Calu3 (cell line): ENCODE results near the gene DCAKD. TPM values are rescaled to one million over a fixed set of nuclear protein-coding genes. Genes with fewer than 3 reads are reported as not detected.

Experiments used
- BruUV-seq: library from RNA; stranded (reverse); fragments of 400-500 nt; replicated peaks from 2 replicates; lab custom pipeline; 2021; lab: Mats Ljungman, UMichigan
- CTCF ChIA-PET: fragments of 300-600 bp; sonication (Branson Sonifier 250); formaldehyde crosslinking; loops from one replicate; lab custom pipeline; 2022; ENCODE audit warnings: antibody characterized with exemption; lab: Charles Lee
- DNase-seq: peaks from one replicate; pipeline ENCODE4 v3.0.0; 2022
- H3K27ac Mint-ChIP-seq: one replicate; pipeline ENCODE4 v1.8.0; 2022; ENCODE audit warnings: mixed read lengths; ENCODE audit not compliant: unreplicated experiment
- H3K27me3 Mint-ChIP-seq: one replicate; pipeline ENCODE4 v1.8.0; 2022; ENCODE audit warnings: mixed read lengths; ENCODE audit not compliant: unreplicated experiment
- H3K36me3 Mint-ChIP-seq: one replicate; pipeline ENCODE4 v1.8.0; 2022; ENCODE audit warnings: mild to moderate bottlenecking, moderate library complexity, mixed read lengths; ENCODE audit not compliant: insufficient read depth, unreplicated experiment
- H3K4me1 Mint-ChIP-seq: one replicate; pipeline ENCODE4 v1.8.0; 2022; ENCODE audit warnings: mild to moderate bottlenecking, low read depth, mixed read lengths; ENCODE audit not compliant: unreplicated experiment
- H3K4me3 Mint-ChIP-seq: one replicate; pipeline ENCODE4 v1.8.0; 2022; ENCODE audit warnings: mild to moderate bottlenecking, low read depth, moderate library complexity, mixed read lengths; ENCODE audit not compliant: unreplicated experiment
- H3K9me3 Mint-ChIP-seq: one replicate; pipeline ENCODE4 v1.8.0; 2022; ENCODE audit warnings: low read depth, mixed read lengths; ENCODE audit not compliant: unreplicated experiment
- CTCF ChIP-seq: fragments of 200-600 bp; IDR thresholded peaks from one replicate; pipeline ENCODE4 v1.8.0; 2022; ENCODE audit warnings: antibody characterized with exemption; ENCODE audit not compliant: unreplicated experiment
- intact Hi-C: fragments of 100-400 bp; cut with micrococcal nuclease; formaldehyde crosslinking; loops from one replicate; pipeline ENCODE4 v1.10.0; 2022; ENCODE audit not compliant: unreplicated experiment
- total RNA-seq: library from RNA; stranded (reverse); gene quantifications from 2 replicates; pipeline ENCODE4 v1.2.3, GENCODE V29; 2022

Gene DCAKD
- total RNA-seq, 1 experiment from 2014 or later: 20.5 TPM

GRCh38 chr17:45048795-45049563, 2.5 kb downstream of the DCAKD start:
- CTCF ChIA-PET: interaction anchor here (0.6 to 1.6 kb wide), 7 partner anchors 9 to 269 kb away, joined by 3 to 7 read pairs (median 5); partner anchors contain the start of gene NMT1
- no peak for DNase-seq
- Mint-ChIP-seq H3K27ac (peak overlapping the region; percentile 36), H3K36me3 (peaks cover 36% of the 10 kb centered on the region), H3K4me3 (no peak overlapping the region), H3K9me3 (no peaks in the 10 kb centered on the region), H3K4me1 (peaks cover 12% of the 10 kb centered on the region), H3K27me3 (no peaks in the 10 kb centered on the region)
- no TSS peak for BruUV-seq
- intact Hi-C loops: no loop called here
- no peak for TF ChIP-seq CTCF

GRCh38 chr17:45046537-45047125, 4.8 kb downstream of the DCAKD start:
- CTCF ChIA-PET: interaction anchor here (0.7 to 1.1 kb wide), 3 partner anchors 14 to 26 kb away, joined by 3 to 4 read pairs (median 3); partner anchors contain the start of gene NMT1
- no peaks in the 10 kb centered on the region for H3K9me3 Mint-ChIP-seq
- H3K36me3 Mint-ChIP-seq: peaks cover 24% of the 10 kb centered on the region
- peaks cover 32% of the 10 kb centered on the region for H3K4me1 Mint-ChIP-seq
- DNase-seq: no peak
- H3K4me3 Mint-ChIP-seq: no peak overlapping the region
- no peak for TF ChIP-seq CTCF
- intact Hi-C loops: no loop called here
- no peak overlapping the region for H3K27ac Mint-ChIP-seq
- no peaks in the 10 kb centered on the region for H3K27me3 Mint-ChIP-seq
- no TSS peak for BruUV-seq

- CTCF ChIA-PET: interaction anchor here (0.7 kb wide), 1 partner anchor 154 kb away, joined by 6 read pairs; no protein-coding TSS in a partner anchor
- peaks cover 6% of the 10 kb centered on the region for H3K36me3 Mint-ChIP-seq
- BruUV-seq: no TSS peak
Measured at GRCh38 chr17:45043813-45044540, 7.5 kb downstream of the DCAKD start.

More at GRCh38 chr17:45043813-45044540, 7.5 kb downstream of the DCAKD start:
- H3K27ac Mint-ChIP-seq: no peak overlapping the region
- DNase-seq: no peak
- no peaks in the 10 kb centered on the region for H3K9me3 Mint-ChIP-seq
- H3K4me3 Mint-ChIP-seq: no peak overlapping the region
- TF ChIP-seq CTCF: no peak
- no peaks in the 10 kb centered on the region for H3K27me3 Mint-ChIP-seq
- intact Hi-C loops: no loop called here
- H3K4me1 Mint-ChIP-seq: peaks cover 20% of the 10 kb centered on the region
